ENCODE results near the gene PNLIP.

The PNLIP gene

DNA sequence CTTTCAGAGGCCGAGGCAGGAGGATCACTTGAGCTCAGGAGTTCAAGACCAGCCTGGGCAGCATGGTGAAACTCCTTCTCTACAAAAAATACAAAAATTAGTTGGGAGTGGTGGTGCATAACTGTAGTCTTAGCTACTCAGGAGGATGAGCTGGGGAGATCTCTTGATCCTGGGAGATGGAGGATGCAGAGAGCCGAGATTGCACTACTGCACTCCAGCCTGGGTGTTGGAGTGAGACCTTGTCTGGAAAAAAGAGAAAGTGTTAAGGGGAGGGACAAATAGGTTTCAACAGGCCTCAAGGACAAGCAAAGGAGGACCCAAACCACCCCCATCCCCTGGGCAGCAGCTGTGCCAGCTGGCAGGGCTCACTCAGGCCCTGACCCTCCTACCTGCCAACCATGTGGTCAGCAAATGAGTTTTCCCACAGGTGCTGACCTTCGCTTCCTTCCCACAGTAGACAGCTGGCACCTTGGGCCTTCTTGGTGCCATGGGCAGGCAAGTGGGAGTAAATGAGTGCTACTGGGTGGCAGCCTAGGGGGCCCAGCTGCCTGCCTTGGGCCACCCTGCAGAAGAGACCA is 69.6 kb downstream of the PNLIP start:
- DNase-seq (ENCODE audit: low read depth): no peak
